Femur (tissue), 1 donor: ENCODE results near the gene ANKRD61.
"Not testable (repeated sequence)": the region's sequence is repeated elsewhere in the genome, so short reads cannot be mapped to it uniquely, and the experiment has no call there.

Experiments used
- DNase-seq: peaks from one replicate; pipeline ENCODE4 v3.0.0-alpha.2; 2017

Gene ANKRD61

GRCh38 chr7:6030988-6031387 lies at the start of gene ANKRD61:
Gene ANKRD61, plus strand, starts transcription at chr7:6031376. Its CDS starts 0 bp downstream, at chr7:6031376.
- no peak for DNase-seq

- not testable (repeated sequence) for DNase-seq
These were observed 44.1 kb upstream of the ANKRD61 start for GRCh38 chr7:5987061-5987460.

- DNase-seq = peak; percentile 64
These were observed 33.9 kb upstream of the ANKRD61 start for GRCh38 chr7:5997210-5997808.

- DNase-seq = no peak
These were observed 23.8 kb upstream of the ANKRD61 start for GRCh38 chr7:6007386-6007785.

GRCh38 chr7:6007835-6008590 lies 23.2 kb upstream of the ANKRD61 start:
- DNase-seq = not testable (repeated sequence)

GRCh38 chr7:6008668-6009611 lies 22.2 kb upstream of the ANKRD61 start, which contains the start of the genes AIMP2 and PMS2:
Gene AIMP2, plus strand, starts transcription at chr7:6009272. Its CDS starts 92 bp downstream, at chr7:6009364.
Gene PMS2, minus strand, starts transcription at chr7:6009049. Its CDS starts 30 bp downstream, at chr7:6009019.
- peak; percentile 99 for DNase-seq

- DNase-seq = not testable (repeated sequence)
These were observed 20.8 kb upstream of the ANKRD61 start for GRCh38 chr7:6010370-6010769.

GRCh38 chr7:6011541-6011940 lies 19.6 kb upstream of the ANKRD61 start:
- DNase-seq = no peak

- no peak for DNase-seq
These were observed 18.6 kb upstream of the ANKRD61 start for GRCh38 chr7:6012355-6013104.

GRCh38 chr7:6015917-6016652 lies 15.1 kb upstream of the ANKRD61 start:
- DNase-seq = peak; percentile 81

- DNase-seq = no peak
These were observed 14.6 kb upstream of the ANKRD61 start for GRCh38 chr7:6016653-6016966.

GRCh38 chr7:6020371-6021286 lies 10.5 kb upstream of the ANKRD61 start:
- DNase-seq = no peak

- DNase-seq = no peak
These were observed 8.5 kb upstream of the ANKRD61 start for GRCh38 chr7:6022707-6023106.

GRCh38 chr7:6023974-6024435 lies 7.2 kb upstream of the ANKRD61 start:
- no peak for DNase-seq

- peak; percentile 40 for DNase-seq
These were observed 5.0 kb upstream of the ANKRD61 start for GRCh38 chr7:6026011-6026819.

GRCh38 chr7:6026820-6027311 lies 4.3 kb upstream of the ANKRD61 start:
- no peak for DNase-seq

GRCh38 chr7:6027806-6028365 lies 3.3 kb upstream of the ANKRD61 start:
- DNase-seq = no peak

GRCh38 chr7:6028563-6028962 lies 2.6 kb upstream of the ANKRD61 start:
- DNase-seq = no peak

GRCh38 chr7:6031567-6031966 lies 391 bp downstream of the ANKRD61 start:
- DNase-seq = no peak
